ENCODE measurements around the gene ZNF329. TPM values are rescaled to one million over a fixed set of nuclear protein-coding genes. Genes with fewer than 3 reads are reported as not detected.

Gene ZNF329
- total and polyA plus RNA-seq, 9 of the 15 experiments (the other 6 are each of a cell fraction or from before 2014, with no cell fraction given) = 0.21 to 3.6 (median 2.2) TPM

DNA sequence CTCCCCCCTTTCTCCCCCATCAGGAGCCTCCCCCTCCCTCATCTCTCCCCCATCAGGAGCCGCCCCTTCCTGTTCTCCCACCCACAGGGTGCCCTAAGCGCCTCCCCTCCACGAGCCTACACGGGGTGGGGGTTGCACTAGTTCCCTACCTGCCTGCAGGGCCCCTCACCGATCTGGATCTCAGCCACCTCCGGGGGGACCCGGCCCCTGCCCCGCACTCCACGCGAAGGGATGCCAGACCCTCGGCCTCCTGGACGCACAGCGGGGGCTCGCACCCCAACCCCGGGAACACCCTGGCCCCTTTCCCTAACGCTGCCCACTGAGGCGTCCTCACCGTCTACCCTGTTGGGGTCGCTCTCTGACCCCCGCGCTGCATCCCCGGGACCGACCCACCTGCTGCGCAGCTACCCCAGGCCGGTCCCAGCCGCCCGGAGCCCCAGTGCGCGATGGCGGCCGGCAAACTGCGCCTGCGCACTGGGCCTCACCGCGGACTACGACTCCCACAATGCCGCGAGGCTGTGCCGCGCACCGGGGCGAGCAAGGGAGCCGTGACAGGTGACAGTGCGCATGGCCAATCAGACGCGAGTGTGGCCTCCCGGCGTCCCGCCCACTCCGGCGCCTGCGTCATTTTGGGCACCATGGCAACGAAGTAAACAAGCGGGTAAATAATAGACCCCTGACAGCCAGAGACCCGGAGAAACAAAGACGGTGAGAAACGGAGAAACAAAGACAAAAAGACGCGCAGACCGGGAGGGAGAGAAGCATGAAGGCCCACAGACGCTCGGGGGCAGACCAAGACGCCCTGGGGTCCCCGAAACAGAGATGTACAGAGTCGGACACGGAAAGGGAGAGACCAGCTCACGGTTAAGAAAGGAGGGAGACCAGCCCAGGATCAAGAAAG, 52.6 kb downstream of the ZNF329 start, which contains the start of gene ZSCAN18 (continued):
- TF ChIP-seq ILK (tag; IDR thresholded peaks at IDR 0.05; ENCODE audit: borderline replicate concordance, low read depth) = no peak
- TF ChIP-seq KLF6 (CRISPR knock-in tag; IDR thresholded peaks at IDR 0.05; ENCODE audit: borderline replicate concordance) = no peak
- no peak for TF ChIP-seq PPARD (CRISPR knock-in tag; IDR thresholded peaks at IDR 0.05)
- TF ChIP-seq KDM1A (IDR thresholded peaks at IDR 0.05) = no peak
- TF ChIP-seq, protein P1, sequence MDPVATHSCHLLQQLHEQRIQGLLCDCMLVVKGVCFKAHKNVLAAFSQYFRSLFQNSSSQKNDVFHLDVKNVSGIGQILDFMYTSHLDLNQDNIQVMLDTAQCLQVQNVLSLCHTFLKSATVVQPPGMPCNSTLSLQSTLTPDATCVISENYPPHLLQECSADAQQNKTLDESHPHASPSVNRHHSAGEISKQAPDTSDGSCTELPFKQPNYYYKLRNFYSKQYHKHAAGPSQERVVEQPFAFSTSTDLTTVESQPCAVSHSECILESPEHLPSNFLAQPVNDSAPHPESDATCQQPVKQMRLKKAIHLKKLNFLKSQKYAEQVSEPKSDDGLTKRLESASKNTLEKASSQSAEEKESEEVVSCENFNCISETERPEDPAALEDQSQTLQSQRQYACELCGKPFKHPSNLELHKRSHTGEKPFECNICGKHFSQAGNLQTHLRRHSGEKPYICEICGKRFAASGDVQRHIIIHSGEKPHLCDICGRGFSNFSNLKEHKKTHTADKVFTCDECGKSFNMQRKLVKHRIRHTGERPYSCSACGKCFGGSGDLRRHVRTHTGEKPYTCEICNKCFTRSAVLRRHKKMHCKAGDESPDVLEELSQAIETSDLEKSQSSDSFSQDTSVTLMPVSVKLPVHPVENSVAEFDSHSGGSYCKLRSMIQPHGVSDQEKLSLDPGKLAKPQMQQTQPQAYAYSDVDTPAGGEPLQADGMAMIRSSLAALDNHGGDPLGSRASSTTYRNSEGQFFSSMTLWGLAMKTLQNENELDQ (CRISPR knock-in tag; IDR thresholded peaks at IDR 0.05; ENCODE audit: borderline replicate concordance) = no peak
- TF ChIP-seq FOS (IDR thresholded peaks at IDR 0.05; ENCODE audit: extremely low read depth, insufficient read length) = peak; percentile 29
- TF ChIP-seq ZNF165 (CRISPR knock-in tag; IDR thresholded peaks at IDR 0.05; ENCODE audit: borderline replicate concordance) = no peak
- TF ChIP-seq KDM5B (IDR thresholded peaks at IDR 0.05; ENCODE audit: insufficient replicate concordance, low read depth, low read length) = no peak
- TF ChIP-seq FOXP1 (CRISPR knock-in tag; IDR thresholded peaks at IDR 0.05) = no peak
- TF ChIP-seq, protein P2, sequence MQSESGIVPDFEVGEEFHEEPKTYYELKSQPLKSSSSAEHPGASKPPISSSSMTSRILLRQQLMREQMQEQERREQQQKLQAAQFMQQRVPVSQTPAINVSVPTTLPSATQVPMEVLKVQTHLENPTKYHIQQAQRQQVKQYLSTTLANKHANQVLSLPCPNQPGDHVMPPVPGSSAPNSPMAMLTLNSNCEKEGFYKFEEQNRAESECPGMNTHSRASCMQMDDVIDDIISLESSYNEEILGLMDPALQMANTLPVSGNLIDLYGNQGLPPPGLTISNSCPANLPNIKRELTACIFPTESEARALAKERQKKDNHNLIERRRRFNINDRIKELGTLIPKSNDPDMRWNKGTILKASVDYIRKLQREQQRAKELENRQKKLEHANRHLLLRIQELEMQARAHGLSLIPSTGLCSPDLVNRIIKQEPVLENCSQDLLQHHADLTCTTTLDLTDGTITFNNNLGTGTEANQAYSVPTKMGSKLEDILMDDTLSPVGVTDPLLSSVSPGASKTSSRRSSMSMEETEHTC (IDR thresholded peaks at IDR 0.05) = no peak
- no peak for TF ChIP-seq ZFP1 (CRISPR knock-in tag; IDR thresholded peaks at IDR 0.05)
- TF ChIP-seq SP2 (IDR thresholded peaks at IDR 0.05; ENCODE audit: extremely low read depth, low read depth, low read length, poor library complexity, severe bottlenecking) = peak; percentile 32
- no peak for TF ChIP-seq ZNF589 (CRISPR knock-in tag; IDR thresholded peaks at IDR 0.05; ENCODE audit: low read depth)
- TF ChIP-seq, protein P3, sequence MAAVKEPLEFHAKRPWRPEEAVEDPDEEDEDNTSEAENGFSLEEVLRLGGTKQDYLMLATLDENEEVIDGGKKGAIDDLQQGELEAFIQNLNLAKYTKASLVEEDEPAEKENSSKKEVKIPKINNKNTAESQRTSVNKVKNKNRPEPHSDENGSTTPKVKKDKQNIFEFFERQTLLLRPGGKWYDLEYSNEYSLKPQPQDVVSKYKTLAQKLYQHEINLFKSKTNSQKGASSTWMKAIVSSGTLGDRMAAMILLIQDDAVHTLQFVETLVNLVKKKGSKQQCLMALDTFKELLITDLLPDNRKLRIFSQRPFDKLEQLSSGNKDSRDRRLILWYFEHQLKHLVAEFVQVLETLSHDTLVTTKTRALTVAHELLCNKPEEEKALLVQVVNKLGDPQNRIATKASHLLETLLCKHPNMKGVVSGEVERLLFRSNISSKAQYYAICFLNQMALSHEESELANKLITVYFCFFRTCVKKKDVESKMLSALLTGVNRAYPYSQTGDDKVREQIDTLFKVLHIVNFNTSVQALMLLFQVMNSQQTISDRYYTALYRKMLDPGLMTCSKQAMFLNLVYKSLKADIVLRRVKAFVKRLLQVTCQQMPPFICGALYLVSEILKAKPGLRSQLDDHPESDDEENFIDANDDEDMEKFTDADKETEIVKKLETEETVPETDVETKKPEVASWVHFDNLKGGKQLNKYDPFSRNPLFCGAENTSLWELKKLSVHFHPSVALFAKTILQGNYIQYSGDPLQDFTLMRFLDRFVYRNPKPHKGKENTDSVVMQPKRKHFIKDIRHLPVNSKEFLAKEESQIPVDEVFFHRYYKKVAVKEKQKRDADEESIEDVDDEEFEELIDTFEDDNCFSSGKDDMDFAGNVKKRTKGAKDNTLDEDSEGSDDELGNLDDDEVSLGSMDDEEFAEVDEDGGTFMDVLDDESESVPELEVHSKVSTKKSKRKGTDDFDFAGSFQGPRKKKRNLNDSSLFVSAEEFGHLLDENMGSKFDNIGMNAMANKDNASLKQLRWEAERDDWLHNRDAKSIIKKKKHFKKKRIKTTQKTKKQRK (IDR thresholded peaks at IDR 0.05; ENCODE audit: borderline replicate concordance, low read depth, low read length) = no peak

Data from K562 (cell line).